ENCODE measurements around the gene GAS7. TPM values are rescaled to one million over a fixed set of nuclear protein-coding genes. Genes with fewer than 3 reads are reported as not detected.

GAS7 gene
- total RNA-seq, 3 donors from 2014 or later (not counting 1 experiment from before 2014, with no cell fraction given) = 70.7 to 89.1 (median 84.8) TPM

DNA sequence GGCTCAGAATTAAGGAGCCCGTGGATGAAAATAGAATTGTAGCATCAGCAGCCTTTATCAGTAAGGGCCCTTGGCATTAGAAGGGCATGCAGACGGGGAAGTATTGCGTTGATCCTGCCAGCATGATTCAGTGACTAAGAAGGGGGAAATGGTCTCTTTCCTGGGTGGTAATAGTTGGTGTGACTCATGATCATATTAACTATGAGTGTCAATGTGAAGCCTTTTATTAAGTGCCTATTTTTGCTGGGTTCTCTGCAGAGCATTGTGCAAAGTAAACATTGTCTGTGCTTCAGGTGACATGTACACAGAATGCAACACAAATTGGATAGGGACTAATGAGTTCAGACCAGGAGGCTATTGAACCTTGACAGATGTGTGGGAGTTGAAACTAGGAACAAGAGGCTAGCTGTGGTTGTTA, 317.8 kb downstream of the GAS7 start:
- Histone ChIP-seq H3K36me3 (ENCODE audit: control insufficient read depth, insufficient read depth, low read length) (no peaks in the 10 kb centered on the region), H3K9me3 (ENCODE audit: control insufficient read depth, insufficient read depth, low read length) (no peaks in the 10 kb centered on the region), H3K4me3 (ENCODE audit: low read length) (no peak overlapping the region), H3K4me1 (ENCODE audit: control insufficient read depth, insufficient read depth, low read length) (no peaks in the 10 kb centered on the region), H3K27me3 (ENCODE audit: control insufficient read depth, insufficient read depth, low read length) (no peaks in the 10 kb centered on the region), H3K27ac (ENCODE audit: low read length) (no peak overlapping the region)
- Mint-ChIP-seq H3K4me3 (no peak overlapping the region), H3K27ac (no peak overlapping the region), H3K4me1 (no peaks in the 10 kb centered on the region), H3K36me3 (peaks cover 16% of the 10 kb centered on the region), H3K9me3 (peaks cover 5 to 7% of the 10 kb centered on the region in 2 donors), H3K27me3 (ENCODE audit: low read depth in 2 of 2) (peaks cover 6 to 20% of the 10 kb centered on the region in 2 donors)
- ATAC-seq = no peak
- no peak for DNase-seq
- intact Hi-C loops (cut with micrococcal nuclease) = no loop called here
- no peak for TF ChIP-seq CTCF (IDR thresholded peaks at IDR 0.05)
- 75% methylated on average over 3 of the region's 3 CpGs for WGBS (ENCODE audit: insufficient coverage)

DNA sequence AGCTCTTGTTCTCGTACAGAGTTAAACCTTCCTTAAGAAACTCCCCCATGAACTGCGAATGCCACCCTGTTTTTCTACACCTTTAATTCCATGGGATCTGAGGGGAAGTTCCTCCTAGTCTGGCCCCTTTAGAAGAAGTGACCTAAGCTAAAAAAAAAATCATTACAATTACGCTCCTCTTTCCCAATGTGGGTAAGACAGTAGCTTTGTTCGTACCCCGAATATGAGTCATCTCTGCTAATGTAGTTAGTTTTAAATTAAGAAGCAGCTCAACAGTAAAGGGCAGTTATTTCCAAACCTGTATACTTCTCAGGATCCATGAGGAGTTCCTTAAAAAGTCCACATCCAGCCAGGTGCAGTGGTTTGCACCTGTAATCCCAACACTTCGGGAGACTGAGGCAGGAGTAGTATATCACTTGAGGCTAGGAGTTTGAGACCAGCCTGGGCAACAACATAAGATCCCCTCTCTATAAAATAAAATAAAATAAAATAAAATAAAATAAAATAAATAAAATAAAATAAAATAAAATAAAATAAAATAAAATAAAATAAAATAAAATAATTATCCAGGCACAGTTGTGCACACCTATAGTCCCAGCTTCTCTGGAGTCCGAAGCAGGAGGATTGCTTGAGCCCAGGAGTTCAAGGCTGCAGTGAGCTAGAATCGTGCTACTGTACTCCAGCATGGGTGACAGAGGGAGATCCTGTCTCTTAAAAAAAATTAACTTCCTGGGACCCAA, 319.4 kb downstream of the GAS7 start:
- Mint-ChIP-seq H3K27me3 (ENCODE audit: low read depth in 2 of 2) (peaks cover 6 to 29% of the 10 kb centered on the region in 2 donors), H3K36me3 (peaks cover 16% of the 10 kb centered on the region), H3K4me1 (no peaks in the 10 kb centered on the region), H3K27ac (no peak overlapping the region), H3K4me3 (no peak overlapping the region), H3K9me3 (peaks cover 5 to 7% of the 10 kb centered on the region in 2 donors)
- H3K4me3 ChIP-seq (ENCODE audit: low read length) = no peak overlapping the region
- intact Hi-C loops (cut with micrococcal nuclease) = no loop called here
- 95% methylated on average over 6 of the region's 8 CpGs for WGBS (ENCODE audit: insufficient coverage)
- no peaks in the 10 kb centered on the region for H3K4me1 ChIP-seq (ENCODE audit: control insufficient read depth, insufficient read depth, low read length)
- H3K27ac ChIP-seq (ENCODE audit: low read length) = no peak overlapping the region
- H3K27me3 ChIP-seq (ENCODE audit: control insufficient read depth, insufficient read depth, low read length) = no peaks in the 10 kb centered on the region
- DNase-seq (no peak), ATAC-seq (no peak)
- TF ChIP-seq CTCF (IDR thresholded peaks at IDR 0.05) = no peak
- H3K9me3 ChIP-seq (ENCODE audit: control insufficient read depth, insufficient read depth, low read length) = no peaks in the 10 kb centered on the region
- no peaks in the 10 kb centered on the region for H3K36me3 ChIP-seq (ENCODE audit: control insufficient read depth, insufficient read depth, low read length)

- H3K9me3 ChIP-seq (ENCODE audit: control insufficient read depth, insufficient read depth, low read length) = no peaks in the 10 kb centered on the region
Measured at GRCh38 chr17:9878356-9878755, 320.1 kb downstream of the GAS7 start.

More at GRCh38 chr17:9878356-9878755, 320.1 kb downstream of the GAS7 start:
- TF ChIP-seq CTCF (IDR thresholded peaks at IDR 0.05) = no peak
- no peaks in the 10 kb centered on the region for H3K4me1 ChIP-seq (ENCODE audit: control insufficient read depth, insufficient read depth, low read length)
- intact Hi-C loops (cut with micrococcal nuclease) = no loop called here
- ATAC-seq (no peak), DNase-seq (no peak)
- Mint-ChIP-seq H3K4me1 (no peaks in the 10 kb centered on the region), H3K9me3 (peaks cover 4 to 5% of the 10 kb centered on the region in 2 donors), H3K27ac (no peak overlapping the region), H3K4me3 (no peak overlapping the region), H3K36me3 (peaks cover 12% of the 10 kb centered on the region), H3K27me3 (ENCODE audit: low read depth in 2 of 2) (peaks cover 6 to 27% of the 10 kb centered on the region in 2 donors)
- no peaks in the 10 kb centered on the region for H3K27me3 ChIP-seq (ENCODE audit: control insufficient read depth, insufficient read depth, low read length)
- H3K36me3 ChIP-seq (ENCODE audit: control insufficient read depth, insufficient read depth, low read length) = no peaks in the 10 kb centered on the region
- H3K27ac ChIP-seq (ENCODE audit: low read length) = no peak overlapping the region
- H3K4me3 ChIP-seq (ENCODE audit: low read length) = no peak overlapping the region
- 66% methylated on average over 3 of the region's 3 CpGs for WGBS (ENCODE audit: insufficient coverage)

All from natural killer cell (primary cell).